ENCODE data around the gene FBLN7. TPM values are rescaled to one million over a fixed set of nuclear protein-coding genes. Genes with fewer than 3 reads are reported as not detected.

Gene FBLN7
- total and polyA plus RNA-seq, 2 of the 8 experiments (the other 6 are each of a cell fraction or from before 2014, with no cell fraction given), result 0.30 to 0.77 TPM

- TF ChIP-seq POU5F1 (IDR thresholded peaks at IDR 0.05; ENCODE audit: low read depth, low read length), result no peak
Measured at GRCh38 chr2:112181571-112182290, 43.5 kb downstream of the FBLN7 start (continued).

Measured in H1 (cell line).